ENCODE data around the gene DLK1. TPM values are rescaled to one million over a fixed set of nuclear protein-coding genes. Genes with fewer than 3 reads are reported as not detected.

The DLK1 gene
- total RNA-seq, 1 donor from 2014 or later, result 7.2 TPM

- DNase-seq (ENCODE audit: low spot score in 2 of 2), result no peak
Observed at GRCh38 chr14:100679707-100680438, 46.8 kb upstream of the DLK1 start.

DNA sequence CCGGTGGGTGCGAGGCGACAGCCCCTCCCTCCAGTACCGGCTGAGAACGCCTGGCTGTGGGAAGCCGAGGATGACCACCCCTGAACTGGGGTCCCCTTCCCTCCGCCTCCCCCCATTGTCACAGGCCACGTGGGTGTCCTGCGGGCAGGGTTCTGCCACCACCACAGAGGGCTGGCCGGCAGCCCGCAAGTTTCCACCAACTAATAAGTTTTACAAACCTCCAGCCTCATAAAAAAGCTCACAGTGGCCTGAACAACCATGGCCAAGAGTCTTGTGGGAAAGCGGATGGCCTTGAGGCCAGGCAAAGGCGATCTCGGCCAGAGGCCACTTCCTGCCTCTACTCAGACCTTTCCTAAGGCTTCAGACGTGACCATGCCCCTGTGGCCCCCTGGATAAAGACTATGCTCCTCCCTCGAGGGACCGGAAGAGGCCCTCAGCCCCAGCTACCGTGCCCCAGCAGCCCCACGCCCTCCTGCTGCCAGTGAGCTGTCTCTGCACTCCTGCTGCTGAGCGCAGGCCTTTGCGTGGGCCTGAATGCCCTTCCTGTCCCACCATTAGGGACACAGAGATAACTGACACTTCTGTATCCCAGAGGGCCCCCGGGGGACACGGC lies 46.1 kb upstream of the DLK1 start:
- no peaks in the 10 kb centered on the region for H3K9me3 ChIP-seq
- H3K4me3 ChIP-seq, result no peak overlapping the region
- no peaks in the 10 kb centered on the region for H3K27me3 ChIP-seq
- H3K27ac ChIP-seq, result no peak overlapping the region
- H3K36me3 ChIP-seq, result no peaks in the 10 kb centered on the region
- no peaks in the 10 kb centered on the region for H3K4me1 ChIP-seq
- no peak for TF ChIP-seq CTCF (IDR thresholded peaks at IDR 0.05)
- no peak for DNase-seq (ENCODE audit: low spot score in 2 of 2)
- intact Hi-C loops (cut with DNase I), result no loop called here

More at GRCh38 chr14:100679707-100680438, 46.8 kb upstream of the DLK1 start:
- H3K27me3 ChIP-seq, result no peaks in the 10 kb centered on the region
- no peak overlapping the region for H3K4me3 ChIP-seq
- no peaks in the 10 kb centered on the region for H3K36me3 ChIP-seq
- intact Hi-C loops (cut with DNase I), result no loop called here
- H3K4me1 ChIP-seq, result no peaks in the 10 kb centered on the region
- no peak for TF ChIP-seq CTCF (IDR thresholded peaks at IDR 0.05)
- no peaks in the 10 kb centered on the region for H3K9me3 ChIP-seq
- H3K27ac ChIP-seq, result no peak overlapping the region

GRCh38 chr14:100681111-100681510 lies 45.6 kb upstream of the DLK1 start:
- H3K36me3 ChIP-seq, result no peaks in the 10 kb centered on the region
- H3K4me1 ChIP-seq, result no peaks in the 10 kb centered on the region
- no peak for TF ChIP-seq CTCF (IDR thresholded peaks at IDR 0.05)
- no peaks in the 10 kb centered on the region for H3K9me3 ChIP-seq
- no peak overlapping the region for H3K27ac ChIP-seq
- DNase-seq (ENCODE audit: low spot score in 2 of 2), result no peak
- H3K27me3 ChIP-seq, result no peaks in the 10 kb centered on the region
- H3K4me3 ChIP-seq, result no peak overlapping the region
- intact Hi-C loops (cut with DNase I), result no loop called here

DNA sequence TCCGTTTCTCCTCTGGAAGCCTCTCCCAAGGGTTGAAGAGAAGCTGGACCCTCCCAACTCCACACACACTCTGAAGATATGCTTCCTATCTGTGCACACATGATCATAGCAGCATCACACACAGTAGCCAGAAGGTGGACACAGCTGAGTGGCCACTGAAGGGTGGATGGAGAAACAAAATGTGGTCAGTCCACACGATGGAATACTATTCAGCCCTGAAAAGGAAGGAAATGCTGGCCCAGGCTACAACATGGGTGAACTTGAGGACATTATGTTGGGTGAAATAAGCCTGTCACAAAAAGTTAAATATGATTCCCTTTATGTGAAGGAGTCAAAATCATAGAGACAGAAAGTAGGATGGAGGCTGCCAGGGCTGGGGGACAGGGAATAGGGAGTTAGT lies 43.9 kb upstream of the DLK1 start:
- no peaks in the 10 kb centered on the region for H3K9me3 ChIP-seq
- H3K27ac ChIP-seq, result no peak overlapping the region
- no peaks in the 10 kb centered on the region for H3K36me3 ChIP-seq
- H3K4me1 ChIP-seq, result no peaks in the 10 kb centered on the region
- no peak overlapping the region for H3K4me3 ChIP-seq
- H3K27me3 ChIP-seq, result no peaks in the 10 kb centered on the region
- no peak for TF ChIP-seq CTCF (IDR thresholded peaks at IDR 0.05)
- no peak for DNase-seq (ENCODE audit: low spot score in 2 of 2)
- intact Hi-C loops (cut with DNase I), result no loop called here

GRCh38 chr14:100683578-100683977 lies 43.1 kb upstream of the DLK1 start:
- Histone ChIP-seq H3K9me3 (no peaks in the 10 kb centered on the region), H3K27me3 (no peaks in the 10 kb centered on the region), H3K4me1 (no peaks in the 10 kb centered on the region), H3K4me3 (no peak overlapping the region), H3K36me3 (no peaks in the 10 kb centered on the region), H3K27ac (no peak overlapping the region)
- no peak for TF ChIP-seq CTCF (IDR thresholded peaks at IDR 0.05)
- DNase-seq (ENCODE audit: low spot score in 2 of 2), result no peak
- intact Hi-C loops (cut with DNase I), result no loop called here

All from ascending aorta (tissue), 2 donors.